GM19455 (cell line): ENCODE measurements around the gene SMS.

Experiments
- ATAC-seq: cut with Tn5 transposase; IDR thresholded peaks from one replicate; pipeline ENCODE4 v1.9.1; 2021; ENCODE audit not compliant: unreplicated experiment

SMS gene

GRCh38 chrX:22037225-22037624 is 96.7 kb downstream of the SMS start:
- ATAC-seq = no peak

GRCh38 chrX:22037911-22038537 is 97.5 kb downstream of the SMS start:
- no peak for ATAC-seq

GRCh38 chrX:22039541-22039940 is 99.0 kb downstream of the SMS start:
- ATAC-seq = no peak

GRCh38 chrX:22040184-22040583 is 99.7 kb downstream of the SMS start:
- no peak for ATAC-seq

GRCh38 chrX:22041907-22042530 is 101.5 kb downstream of the SMS start:
- ATAC-seq = no peak

GRCh38 chrX:22043872-22044271 is 103.4 kb downstream of the SMS start:
- no peak for ATAC-seq
